GM12874 (cell line): Measurements from ENCODE around the gene ROBO1.

Source experiments
- CTCF ChIP-seq: IDR thresholded peaks from 2 replicates; pipeline ENCODE4 v1.5.1; 2011; ENCODE audit warnings: low read depth, mild to moderate bottlenecking, control low read depth, low read length, moderate library complexity; ENCODE audit not compliant: insufficient read depth

Gene ROBO1

GRCh38 chr3:78621061-78621716, 1146.6 kb downstream of the ROBO1 start:
- no peak for TF ChIP-seq CTCF

- TF ChIP-seq CTCF: no peak
These were observed 1153.3 kb downstream of the ROBO1 start for GRCh38 chr3:78614486-78614885.

- no peak for TF ChIP-seq CTCF
These were observed 1154.3 kb downstream of the ROBO1 start for GRCh38 chr3:78613421-78613879.

- no peak for TF ChIP-seq CTCF
These were observed 1156.5 kb downstream of the ROBO1 start for GRCh38 chr3:78611278-78611677.

- TF ChIP-seq CTCF: no peak
These were observed 1157.2 kb downstream of the ROBO1 start for GRCh38 chr3:78610462-78611125.

GRCh38 chr3:78606756-78607155, 1161.0 kb downstream of the ROBO1 start:
- TF ChIP-seq CTCF: no peak

GRCh38 chr3:78605178-78605577, 1162.6 kb downstream of the ROBO1 start:
- no peak for TF ChIP-seq CTCF
